VCaP (cell line): Measurements from ENCODE around the gene GOSR2.

Experiments
- H3K27ac ChIP-seq: fragments of 450-650 bp; 2 replicates; pipeline ENCODE4 v1.5.1; 2017
- CTCF ChIP-seq: fragments of 450-650 bp; conservative IDR thresholded peaks from 2 replicates; pipeline ENCODE4 v1.5.1; 2017; ENCODE audit warnings: mild to moderate bottlenecking, moderate library complexity

GOSR2 gene

GRCh38 chr17:46917516-46917915 lies 5.4 kb upstream of the GOSR2 start:
- TF ChIP-seq CTCF = no peak
- no peak overlapping the region for H3K27ac ChIP-seq

- H3K27ac ChIP-seq = peak overlapping the region; percentile 97
These were observed 998 bp upstream of the GOSR2 start for GRCh38 chr17:46921962-46922361.

GRCh38 chr17:46922487-46922803 lies 515 bp upstream of the GOSR2 start:
- H3K27ac ChIP-seq = peak overlapping the region; percentile 97
- TF ChIP-seq CTCF = no peak

- no peak for TF ChIP-seq CTCF
These were observed 2.4 kb downstream of the GOSR2 start for GRCh38 chr17:46925185-46925868.

GRCh38 chr17:46928467-46929261 lies 5.7 kb downstream of the GOSR2 start:
- H3K27ac ChIP-seq = no peak overlapping the region
- no peak for TF ChIP-seq CTCF

More at GRCh38 chr17:46925185-46925868, 2.4 kb downstream of the GOSR2 start:
- H3K27ac ChIP-seq = no peak overlapping the region

GRCh38 chr17:46929413-46929812 lies 6.5 kb downstream of the GOSR2 start:
- no peak overlapping the region for H3K27ac ChIP-seq
- no peak for TF ChIP-seq CTCF

- TF ChIP-seq CTCF = no peak
- H3K27ac ChIP-seq = no peak overlapping the region
These were observed 7.1 kb downstream of the GOSR2 start for GRCh38 chr17:46930051-46930450.

- TF ChIP-seq CTCF = no peak
- no peak overlapping the region for H3K27ac ChIP-seq
These were observed 8.6 kb downstream of the GOSR2 start for GRCh38 chr17:46931596-46931995.
